CD4-positive, alpha-beta T cell treated with Interleukin-21 for 1 hour (primary cell): ENCODE results near the gene RIOK2.

Source experiments
- DNase-seq: peaks from one replicate; pipeline ENCODE4 v3.0.0-alpha.2; 2020

The RIOK2 gene

GRCh38 chr5:97121848-97122247 is 61.2 kb downstream of the RIOK2 start:
- no peak for DNase-seq

GRCh38 chr5:97120195-97120594 is 62.9 kb downstream of the RIOK2 start:
- DNase-seq: no peak

DNA sequence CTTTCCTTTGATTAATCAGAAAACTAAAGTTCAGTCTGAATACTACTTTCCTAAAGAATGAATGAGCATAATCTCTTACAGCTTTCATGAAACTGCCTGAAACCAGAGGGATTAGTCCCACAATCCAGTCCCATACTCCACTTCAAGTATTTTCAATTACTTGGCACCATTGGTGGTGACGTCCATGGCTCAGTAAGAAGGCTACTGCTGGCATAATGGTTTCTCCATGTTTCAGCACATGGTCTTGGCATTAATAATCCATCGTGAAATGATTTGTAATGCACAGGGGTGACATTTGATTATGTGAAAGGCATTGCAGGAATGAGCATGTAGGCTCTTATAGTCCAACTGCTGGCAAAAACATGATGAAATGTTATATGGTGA is 64.0 kb downstream of the RIOK2 start:
- DNase-seq: no peak

DNA sequence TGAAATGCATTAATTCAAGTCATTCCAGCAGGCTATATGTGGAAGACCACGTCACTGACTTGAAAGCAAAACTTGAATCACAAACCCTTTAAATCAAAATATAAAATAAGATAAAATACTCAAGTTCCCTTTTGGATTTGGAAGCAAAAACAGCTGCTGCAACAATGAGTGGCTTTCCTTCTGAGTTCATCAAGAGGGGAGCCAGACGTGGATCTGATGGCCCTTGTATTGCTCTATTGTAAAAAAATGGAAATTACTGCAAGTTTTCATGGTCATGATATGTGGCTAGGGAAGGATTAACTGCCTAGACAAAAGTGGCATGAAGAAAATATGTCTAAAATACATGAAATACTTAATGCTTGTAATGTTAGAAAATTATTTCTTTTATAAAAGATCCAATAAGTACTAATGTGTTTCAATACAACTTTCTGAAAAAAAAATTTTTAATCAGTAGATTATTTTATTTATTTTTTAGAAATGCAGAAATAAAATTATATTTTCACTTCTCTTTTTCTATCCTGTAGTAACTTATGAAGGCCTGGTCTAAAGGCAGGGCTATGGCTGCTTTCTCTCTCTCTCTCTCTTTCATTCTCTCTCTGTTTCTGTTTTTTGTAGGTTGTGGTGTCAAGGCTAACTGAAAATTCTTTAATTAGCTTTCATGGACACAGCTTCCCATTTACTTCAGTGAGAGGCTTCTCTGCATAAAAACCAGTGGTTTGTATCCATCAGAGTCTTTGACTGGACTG is 64.6 kb downstream of the RIOK2 start:
- no peak for DNase-seq

DNA sequence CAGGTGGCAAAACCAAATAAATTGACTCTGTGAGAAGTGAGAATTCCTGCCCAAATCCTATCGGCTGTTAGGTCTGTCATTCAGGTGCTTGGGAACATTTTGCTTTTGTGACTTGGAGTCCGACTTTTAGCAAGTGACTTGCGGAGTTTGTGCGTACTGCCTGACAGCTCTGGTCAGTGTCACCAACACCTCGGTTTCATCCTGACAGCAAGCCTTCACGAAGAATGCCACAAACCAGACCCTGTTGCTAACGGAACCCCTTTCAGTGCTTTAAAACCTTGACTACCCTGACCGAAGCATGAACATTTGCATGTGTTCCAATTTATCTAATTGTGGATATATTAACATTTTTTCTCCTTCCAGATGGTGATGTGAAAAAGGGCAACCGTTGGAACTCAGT is 67.1 kb downstream of the RIOK2 start:
- no peak for DNase-seq

- no peak for DNase-seq
Measured at GRCh38 chr5:97112230-97112629, 70.8 kb downstream of the RIOK2 start.

- no peak for DNase-seq
Measured at GRCh38 chr5:97111616-97112015, 71.4 kb downstream of the RIOK2 start.

DNA sequence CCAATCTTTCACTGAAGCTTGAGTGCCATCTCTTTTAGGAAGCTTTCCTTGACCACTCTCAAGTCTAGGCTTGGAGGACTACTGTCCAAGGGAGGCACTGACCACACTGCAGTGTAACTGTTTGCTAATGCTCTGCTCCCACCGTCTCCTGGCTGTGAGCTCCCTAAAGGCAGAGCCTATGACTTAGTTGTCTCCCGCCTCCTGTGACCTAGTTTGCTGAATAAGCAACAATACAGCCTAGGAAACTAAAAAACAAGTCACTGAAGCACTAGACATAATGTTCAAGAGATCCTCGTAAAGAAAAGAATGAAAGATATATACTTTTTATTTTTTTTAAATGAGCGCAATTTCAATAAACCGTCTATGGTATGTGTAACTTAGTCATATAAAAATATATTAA is 72.0 kb downstream of the RIOK2 start:
- no peak for DNase-seq
